Esophagus squamous epithelium (tissue), 4 donors: Measurements from ENCODE around the gene UNC93A.

Experiments
- POLR2A ChIP-seq, 4 donors: fragments of 450-650 bp; IDR thresholded peaks; one replicate each; pipeline ENCODE4 v1.6.1; 2017; ENCODE audit warnings: antibody characterized with exemption in 4 of 4, mild to moderate bottlenecking in 4 of 4, moderate library complexity in 3 of 4
- TF ChIP-seq, protein P1 (sequence below), 6 experiments: fragments of 450-650 bp in 4 of 6; fragments of 200-600 bp in 2 of 6; sonication (generic) in 2 of 6; IDR thresholded peaks; one replicate each; pipeline ENCODE4 v1.5.1; 2016 to 2019; ENCODE audit warnings: antibody characterized with exemption in 6 of 6, mild to moderate bottlenecking in 4 of 6, moderate library complexity in 4 of 6

DNA sequence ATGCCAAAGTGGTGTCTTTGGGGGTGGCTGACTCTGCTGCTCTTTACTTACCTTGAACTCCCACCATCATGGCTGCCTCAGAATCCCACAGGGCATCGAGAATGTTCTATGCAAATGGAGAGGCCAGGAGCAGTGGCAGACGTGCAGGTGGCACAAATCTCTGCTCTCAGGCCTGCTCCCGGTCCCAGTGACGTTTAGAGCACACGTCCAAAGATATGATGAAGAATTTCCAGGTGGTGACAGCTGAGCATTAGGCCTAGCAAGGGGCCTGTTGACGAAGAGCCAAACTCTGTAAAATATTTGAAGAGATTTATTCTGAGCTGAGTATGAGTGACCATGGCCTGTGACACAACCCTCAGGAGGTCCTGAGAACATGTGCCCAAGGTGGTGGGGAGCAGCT is 19.0 kb upstream of the UNC93A start:
- TF ChIP-seq, protein P1, sequence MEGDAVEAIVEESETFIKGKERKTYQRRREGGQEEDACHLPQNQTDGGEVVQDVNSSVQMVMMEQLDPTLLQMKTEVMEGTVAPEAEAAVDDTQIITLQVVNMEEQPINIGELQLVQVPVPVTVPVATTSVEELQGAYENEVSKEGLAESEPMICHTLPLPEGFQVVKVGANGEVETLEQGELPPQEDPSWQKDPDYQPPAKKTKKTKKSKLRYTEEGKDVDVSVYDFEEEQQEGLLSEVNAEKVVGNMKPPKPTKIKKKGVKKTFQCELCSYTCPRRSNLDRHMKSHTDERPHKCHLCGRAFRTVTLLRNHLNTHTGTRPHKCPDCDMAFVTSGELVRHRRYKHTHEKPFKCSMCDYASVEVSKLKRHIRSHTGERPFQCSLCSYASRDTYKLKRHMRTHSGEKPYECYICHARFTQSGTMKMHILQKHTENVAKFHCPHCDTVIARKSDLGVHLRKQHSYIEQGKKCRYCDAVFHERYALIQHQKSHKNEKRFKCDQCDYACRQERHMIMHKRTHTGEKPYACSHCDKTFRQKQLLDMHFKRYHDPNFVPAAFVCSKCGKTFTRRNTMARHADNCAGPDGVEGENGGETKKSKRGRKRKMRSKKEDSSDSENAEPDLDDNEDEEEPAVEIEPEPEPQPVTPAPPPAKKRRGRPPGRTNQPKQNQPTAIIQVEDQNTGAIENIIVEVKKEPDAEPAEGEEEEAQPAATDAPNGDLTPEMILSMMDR (IDR thresholded peaks at IDR 0.05): no peak
- no peak for TF ChIP-seq POLR2A (IDR thresholded peaks at IDR 0.05)
